ENCODE results near the gene UGT1A8.

DNA sequence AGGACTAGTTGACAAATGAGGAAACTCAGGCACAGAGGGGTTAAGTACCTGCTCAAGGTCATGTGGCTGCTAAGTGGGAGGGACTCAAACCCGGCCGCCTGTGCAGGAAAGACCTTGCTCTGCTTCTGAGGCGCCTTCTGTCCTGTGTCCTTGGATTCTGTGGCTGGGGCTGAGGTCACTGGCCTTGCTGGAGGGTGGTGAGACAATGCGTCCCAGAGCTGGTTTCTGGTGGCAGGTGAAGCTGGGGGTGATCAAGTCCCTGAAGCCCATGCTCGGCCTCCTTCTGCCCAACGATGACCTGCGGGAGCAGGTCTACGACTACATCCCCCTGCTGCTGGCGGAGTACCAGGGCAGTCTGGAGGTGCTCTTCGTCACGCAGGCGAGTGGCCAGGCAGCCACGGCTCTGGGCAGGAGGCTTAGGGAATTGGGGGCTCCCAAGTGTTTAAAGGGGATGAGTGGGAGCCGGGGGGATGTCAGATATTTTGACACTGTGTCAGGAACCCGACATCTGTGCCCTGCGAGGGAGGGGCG is 176.8 kb downstream of the UGT1A8 start:
- TF ChIP-seq TAF1 (IDR thresholded peaks at IDR 0.05; ENCODE audit: borderline replicate concordance, insufficient read depth, low read length) (no peak), POLR2AphosphoS5 (IDR thresholded peaks at IDR 0.05; ENCODE audit: low read depth, low read length) (no peak)
